Parathyroid adenoma (tissue), 2 donors: ENCODE measurements around the gene NFATC4.
A peak's percentile ranks its signal among the peaks of the same experiment; 100 is the strongest.

Experiments used
- H2AFZ ChIP-seq: fragments of 300-600 bp; sonication (generic); one replicate; pipeline ENCODE4 v1.7.0; 2017; ENCODE audit warnings: antibody characterized with exemption, mild to moderate bottlenecking
- H3K27ac ChIP-seq: fragments of 300-600 bp; sonication (generic); one replicate; pipeline ENCODE4 v1.7.0; 2017
- H3K27me3 ChIP-seq: fragments of 300-600 bp; sonication (generic); one replicate; pipeline ENCODE4 v1.7.0; 2017; ENCODE audit warnings: low read length; ENCODE audit not compliant: control insufficient read depth, insufficient read depth
- H3K36me3 ChIP-seq: fragments of 300-600 bp; sonication (generic); one replicate; pipeline ENCODE4 v1.7.0; 2017; ENCODE audit warnings: low read length; ENCODE audit not compliant: control insufficient read depth, insufficient read depth
- H3K4me1 ChIP-seq: fragments of 300-600 bp; sonication (generic); one replicate; pipeline ENCODE4 v1.7.0; 2017; ENCODE audit warnings: control low read depth
- H3K4me2 ChIP-seq: fragments of 300-600 bp; sonication (generic); one replicate; pipeline ENCODE4 v1.7.0; 2017; ENCODE audit warnings: low read length
- H3K4me3 ChIP-seq: fragments of 300-600 bp; sonication (generic); one replicate; pipeline ENCODE4 v1.7.0; 2017; ENCODE audit warnings: low read depth, low read length
- H3K79me2 ChIP-seq: fragments of 300-600 bp; sonication (generic); one replicate; pipeline ENCODE4 v1.7.0; 2017; ENCODE audit warnings: control low read depth
- H3K9ac ChIP-seq: fragments of 300-600 bp; sonication (generic); one replicate; pipeline ENCODE4 v1.7.0; 2017; ENCODE audit warnings: mild to moderate bottlenecking
- H3K9me3 ChIP-seq: fragments of 300-600 bp; sonication (generic); one replicate; pipeline ENCODE4 v1.7.0; 2017; ENCODE audit warnings: low read length; ENCODE audit not compliant: control insufficient read depth
- CTCF ChIP-seq: fragments of 300-600 bp; sonication (generic); IDR thresholded peaks from one replicate; pipeline ENCODE4 v1.7.0; 2017; ENCODE audit warnings: antibody characterized with exemption, mild to moderate bottlenecking
- donor health status: primary hyperparathyroidism.

The NFATC4 gene

GRCh38 chr14:24343795-24344660 is 24.0 kb upstream of the NFATC4 start:
- no peak overlapping the region for H3K4me2 ChIP-seq
- H3K9ac ChIP-seq: no peak overlapping the region
- no peak overlapping the region for H3K4me3 ChIP-seq
- H3K27ac ChIP-seq: no peak overlapping the region
- H3K9me3 ChIP-seq: no peaks in the 10 kb centered on the region
- no peaks in the 10 kb centered on the region for H3K36me3 ChIP-seq
- no peaks in the 10 kb centered on the region for H3K79me2 ChIP-seq
- no peak for TF ChIP-seq CTCF
- no peaks in the 10 kb centered on the region for H3K27me3 ChIP-seq
- H2AFZ ChIP-seq: no peak overlapping the region
- H3K4me1 ChIP-seq: no peaks in the 10 kb centered on the region

GRCh38 chr14:24347134-24347533 is 20.9 kb upstream of the NFATC4 start:
- no peak overlapping the region for H3K4me2 ChIP-seq
- no peak overlapping the region for H3K4me3 ChIP-seq
- H2AFZ ChIP-seq: no peak overlapping the region
- peak overlapping the region; percentile 33 for H3K27ac ChIP-seq
- H3K79me2 ChIP-seq: no peaks in the 10 kb centered on the region
- no peak for TF ChIP-seq CTCF
- no peak overlapping the region for H3K9ac ChIP-seq
- no peaks in the 10 kb centered on the region for H3K27me3 ChIP-seq
- H3K4me1 ChIP-seq: no peaks in the 10 kb centered on the region
- H3K36me3 ChIP-seq: no peaks in the 10 kb centered on the region
- H3K9me3 ChIP-seq: no peaks in the 10 kb centered on the region

GRCh38 chr14:24348186-24348585 is 19.8 kb upstream of the NFATC4 start:
- Histone ChIP-seq H3K27me3 (no peaks in the 10 kb centered on the region), H3K9ac (no peak overlapping the region), H3K27ac (no peak overlapping the region), H3K4me3 (no peak overlapping the region), H3K36me3 (no peaks in the 10 kb centered on the region), H3K4me2 (no peak overlapping the region), H3K4me1 (no peaks in the 10 kb centered on the region), H2AFZ (no peak overlapping the region), H3K9me3 (no peaks in the 10 kb centered on the region), H3K79me2 (no peaks in the 10 kb centered on the region)
- TF ChIP-seq CTCF: no peak

- no peaks in the 10 kb centered on the region for H3K4me1 ChIP-seq
- TF ChIP-seq CTCF: no peak
- H3K4me2 ChIP-seq: no peak overlapping the region
- no peaks in the 10 kb centered on the region for H3K27me3 ChIP-seq
- no peak overlapping the region for H3K9ac ChIP-seq
- no peaks in the 10 kb centered on the region for H3K79me2 ChIP-seq
- H3K36me3 ChIP-seq: no peaks in the 10 kb centered on the region
- no peaks in the 10 kb centered on the region for H3K9me3 ChIP-seq
- no peak overlapping the region for H2AFZ ChIP-seq
- no peak overlapping the region for H3K4me3 ChIP-seq
- H3K27ac ChIP-seq: no peak overlapping the region
Observed at GRCh38 chr14:24349742-24350141, 18.2 kb upstream of the NFATC4 start.

- H3K79me2 ChIP-seq: no peaks in the 10 kb centered on the region
- H3K36me3 ChIP-seq: no peaks in the 10 kb centered on the region
- TF ChIP-seq CTCF: no peak
- H3K4me3 ChIP-seq: no peak overlapping the region
- no peaks in the 10 kb centered on the region for H3K9me3 ChIP-seq
- H3K4me1 ChIP-seq: no peaks in the 10 kb centered on the region
- H3K4me2 ChIP-seq: no peak overlapping the region
- no peak overlapping the region for H3K27ac ChIP-seq
- no peak overlapping the region for H3K9ac ChIP-seq
- H3K27me3 ChIP-seq: no peaks in the 10 kb centered on the region
- H2AFZ ChIP-seq: no peak overlapping the region
Observed at GRCh38 chr14:24351517-24351916, 16.5 kb upstream of the NFATC4 start.
